Stimulated activated CD8-positive, alpha-beta memory T cell treated with anti-CD3 and anti-CD28 coated beads, Interleukin-7, amount 100 ng/mL, for 1 hour (primary cell): Measurements from ENCODE around the gene TMEM207.

Source experiments
- DNase-seq, 2 donors: peaks; one replicate each; pipeline ENCODE4 v3.0.0-alpha.2; 2020; ENCODE audit warnings: low read depth in 2 of 2

TMEM207 gene

DNA sequence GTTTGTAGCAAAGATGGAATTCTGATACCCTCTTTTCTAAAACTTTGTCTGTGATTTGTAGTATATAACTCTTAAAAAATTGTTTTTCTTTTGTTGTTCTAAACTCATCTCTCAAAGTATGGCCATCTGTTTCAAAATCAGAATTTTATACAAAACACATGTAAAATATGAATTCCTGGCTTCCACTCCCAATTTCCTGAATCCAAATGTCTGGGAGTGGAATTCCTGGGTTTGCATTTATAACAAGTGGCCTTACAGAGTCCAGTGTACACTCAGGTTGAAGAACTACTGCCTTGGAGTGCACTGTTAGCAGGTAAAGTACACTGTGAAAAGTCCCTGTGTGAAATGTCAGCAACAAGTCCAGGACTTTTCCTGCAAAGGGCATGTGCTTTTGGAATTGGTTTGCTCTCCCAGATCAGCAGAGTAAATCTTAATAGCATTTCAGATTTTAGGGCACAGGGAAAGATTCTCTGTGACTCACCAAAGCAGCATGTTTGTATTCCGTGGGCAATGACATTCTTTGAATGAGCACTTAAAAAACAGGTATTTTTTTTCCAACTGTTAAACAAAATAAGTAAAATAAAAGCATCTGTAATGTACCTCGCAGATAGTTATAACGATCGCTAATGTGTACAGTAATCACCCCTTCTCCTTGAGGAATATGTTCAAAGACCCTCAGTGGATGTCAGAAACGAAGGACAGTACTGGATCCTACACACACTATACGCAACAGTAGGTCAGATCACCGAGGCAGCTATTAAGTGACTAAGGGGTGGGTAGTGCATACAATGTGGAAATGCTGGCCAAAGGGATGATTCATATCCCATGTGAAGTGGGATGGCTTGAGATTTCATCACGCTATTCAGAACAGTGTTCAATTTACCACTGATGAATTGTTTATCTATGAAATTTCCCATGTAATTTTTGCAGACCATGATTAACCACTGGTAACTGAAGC, 63.7 kb downstream of the TMEM207 start:
- DNase-seq, result no peak

DNA sequence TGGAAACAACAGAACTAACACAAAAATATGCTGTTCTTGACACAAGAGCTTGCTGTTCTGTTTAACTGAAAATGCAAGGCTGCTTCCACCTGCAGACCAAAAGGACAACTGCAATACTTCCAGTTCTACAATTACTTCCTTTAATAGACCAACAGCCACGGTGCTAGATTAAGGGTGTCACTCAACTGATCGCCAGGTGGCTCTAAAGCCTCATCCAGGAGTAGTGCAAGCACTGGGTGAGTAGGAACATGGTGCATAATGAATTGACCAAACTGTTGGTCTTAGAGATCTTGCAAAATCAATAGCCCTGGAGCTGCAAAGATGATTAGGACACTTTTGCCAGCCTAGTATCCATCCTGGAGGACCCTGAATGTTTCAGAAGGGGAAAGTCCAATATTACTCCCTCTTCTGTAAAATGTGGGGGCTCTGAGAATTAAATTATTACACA, 65.4 kb downstream of the TMEM207 start:
- DNase-seq, result no peak

DNA sequence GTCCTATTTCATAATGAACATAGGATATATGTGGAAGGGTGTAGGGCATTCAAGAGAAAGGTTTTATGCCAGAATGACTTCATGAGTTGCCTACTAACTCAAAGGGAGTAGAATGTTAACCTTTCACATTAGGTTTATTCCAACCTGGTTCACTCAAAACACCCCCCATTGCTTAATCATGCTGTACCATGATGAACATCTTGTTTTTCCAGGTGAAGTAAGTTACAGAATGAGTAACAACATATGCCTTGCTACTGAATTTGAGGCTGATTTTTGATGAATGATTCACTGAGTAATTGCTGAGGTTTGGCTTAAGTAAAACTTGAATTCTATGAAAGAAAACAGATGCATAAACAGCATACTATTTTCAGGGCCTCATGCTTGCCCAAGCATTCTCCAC, 67.6 kb downstream of the TMEM207 start:
- DNase-seq, result no peak

DNA sequence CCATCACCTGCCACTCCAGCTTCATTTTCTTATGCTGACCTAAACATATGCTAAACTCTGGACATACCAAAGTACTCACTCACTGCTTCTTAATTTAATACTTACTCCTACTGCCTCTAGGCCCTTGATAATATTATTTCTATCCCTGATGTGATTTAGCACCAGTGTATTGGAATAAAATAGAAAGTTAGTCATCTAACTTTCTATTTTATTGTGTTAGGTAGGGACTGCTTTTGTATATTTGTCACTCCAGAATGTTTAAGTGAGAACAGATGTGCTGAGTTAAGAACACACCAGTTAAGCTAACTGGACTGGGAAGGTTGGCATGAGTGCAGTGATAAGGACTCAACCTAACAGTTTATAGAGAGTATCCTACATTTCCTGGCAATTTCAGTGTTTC, 68.3 kb downstream of the TMEM207 start:
- no peak for DNase-seq

DNA sequence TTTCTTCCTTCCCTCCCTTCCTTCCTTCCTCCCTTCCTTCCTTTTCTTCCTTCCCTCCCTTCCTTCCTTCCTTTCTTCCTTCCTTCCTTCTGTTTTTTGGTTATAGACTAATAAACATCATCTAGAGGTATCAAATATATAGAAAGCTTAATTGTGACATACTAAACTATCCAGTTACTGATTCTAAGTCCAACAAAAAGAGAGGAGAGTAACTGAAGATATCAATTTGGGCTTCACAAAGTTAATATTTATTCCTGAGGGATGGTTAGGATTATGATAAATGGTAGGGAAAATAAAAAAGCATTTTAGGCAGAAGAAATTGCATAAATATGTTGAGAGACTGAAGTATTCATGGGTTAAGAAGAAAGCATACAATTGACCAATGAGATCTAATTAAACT, 69.5 kb downstream of the TMEM207 start:
- no peak for DNase-seq
